ENCODE data around the gene LCMT1.

The LCMT1 gene

DNA sequence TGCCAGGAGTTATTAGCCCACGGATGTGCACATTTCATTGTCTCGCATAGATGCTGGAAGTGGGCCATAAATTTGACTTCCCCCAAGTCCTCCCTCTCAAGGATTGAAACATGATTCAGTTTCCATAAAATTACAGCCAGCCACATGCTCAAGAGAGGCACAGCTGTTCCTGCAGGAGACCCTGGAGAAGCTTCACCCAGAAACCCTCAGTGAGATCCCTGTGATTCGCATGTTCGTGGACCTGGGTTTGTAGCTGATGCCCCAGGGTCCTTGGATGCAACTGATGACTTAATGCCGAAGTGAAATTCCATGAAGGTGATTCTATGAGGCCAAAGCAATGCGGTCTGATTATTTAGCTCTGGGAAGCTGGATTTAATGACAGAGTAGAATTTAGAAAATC, 80.6 kb downstream of the LCMT1 start:
- DNase-seq (ENCODE audit: extremely low read depth in 1 of 2, low read depth in 1 of 2): no peak

DNA sequence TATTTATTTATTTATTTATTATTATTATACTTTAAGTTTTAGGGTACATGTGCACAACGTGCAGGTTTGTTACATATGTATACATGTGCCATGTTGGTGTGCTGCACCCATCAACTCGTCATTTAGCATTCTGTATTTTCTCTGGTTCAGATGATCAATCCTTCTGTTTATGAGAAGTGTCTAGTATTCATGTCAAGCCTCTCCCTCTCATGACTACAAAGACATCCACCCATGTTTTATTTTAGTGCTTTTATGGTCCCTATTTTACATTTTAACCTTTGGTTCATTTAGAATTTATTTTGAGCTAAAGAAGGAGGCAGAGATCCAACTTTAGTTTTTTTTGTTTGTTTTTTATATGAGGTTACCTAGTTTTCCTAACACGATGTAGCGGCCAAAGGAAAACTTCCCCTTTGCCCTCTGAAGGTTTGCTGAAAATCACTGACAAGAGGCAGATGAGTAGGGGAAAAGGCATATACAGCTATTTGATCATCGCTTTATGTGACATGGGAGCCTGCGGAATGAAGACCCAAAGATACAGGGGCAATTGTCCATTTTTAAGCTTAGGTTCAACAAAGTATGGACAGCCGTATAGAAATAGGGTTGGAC, 82.8 kb downstream of the LCMT1 start:
- DNase-seq (ENCODE audit: extremely low read depth in 1 of 2, low read depth in 1 of 2): no peak

DNA sequence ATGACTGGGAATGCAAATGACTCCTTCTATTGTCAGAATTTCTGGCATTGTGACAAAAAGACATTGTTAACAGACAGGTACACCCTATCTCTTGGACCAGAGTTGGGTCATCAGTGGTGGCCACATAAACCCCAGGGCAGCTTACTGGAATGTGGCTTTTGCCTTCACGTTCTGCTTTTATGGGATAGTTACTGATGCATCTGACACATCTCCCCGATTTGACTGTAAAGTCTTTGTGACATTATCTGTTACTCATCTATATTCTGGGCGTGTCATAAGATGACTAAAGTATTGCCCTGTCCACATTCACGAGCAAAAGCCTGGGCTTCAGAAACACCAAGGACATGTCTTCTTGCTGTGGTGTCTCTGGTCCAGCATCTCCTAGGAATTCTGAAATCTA, 86.5 kb downstream of the LCMT1 start:
- DNase-seq (ENCODE audit: extremely low read depth in 1 of 2, low read depth in 1 of 2): no peak

DNA sequence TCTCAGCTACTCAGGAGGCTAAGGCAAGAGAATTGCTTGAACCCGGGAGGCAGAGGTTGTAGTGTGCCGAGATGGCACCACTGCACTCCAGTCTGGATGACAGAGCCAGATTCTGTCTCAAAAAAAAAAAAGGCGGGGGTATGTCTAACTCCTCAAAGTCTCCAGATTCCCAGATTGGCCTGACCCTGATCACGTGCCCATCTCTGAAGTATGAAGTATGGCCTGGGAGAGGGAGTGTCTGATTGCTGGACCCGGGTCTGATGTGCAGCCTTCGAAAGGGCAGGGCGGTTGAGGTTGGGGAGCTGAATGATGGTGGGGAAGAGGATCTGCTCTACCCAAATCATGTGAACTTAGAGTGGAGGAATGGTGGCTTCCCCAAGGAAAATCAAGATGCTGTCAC, 87.9 kb downstream of the LCMT1 start:
- no peak for DNase-seq (ENCODE audit: extremely low read depth in 1 of 2, low read depth in 1 of 2)

DNA sequence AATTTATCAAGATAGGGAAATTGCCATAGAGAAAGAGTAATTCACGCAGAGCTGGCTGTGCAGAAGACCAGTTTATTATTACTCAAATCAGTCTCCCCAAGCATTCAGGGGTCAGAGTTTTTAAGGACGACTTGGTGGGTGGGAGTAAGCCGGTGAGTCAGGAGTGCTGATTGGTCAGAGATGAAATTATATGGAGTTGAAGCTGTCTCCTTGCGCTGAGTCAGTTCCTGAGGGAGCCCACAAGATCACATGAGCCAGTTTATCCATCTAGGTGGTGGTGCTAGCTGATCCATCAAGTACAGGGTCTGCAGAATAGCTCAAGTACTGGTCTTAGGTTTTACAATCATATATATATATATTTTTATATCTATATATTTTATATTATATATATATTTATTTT, 99.2 kb downstream of the LCMT1 start:
- DNase-seq (ENCODE audit: extremely low read depth in 1 of 2, low read depth in 1 of 2): no peak

DNA sequence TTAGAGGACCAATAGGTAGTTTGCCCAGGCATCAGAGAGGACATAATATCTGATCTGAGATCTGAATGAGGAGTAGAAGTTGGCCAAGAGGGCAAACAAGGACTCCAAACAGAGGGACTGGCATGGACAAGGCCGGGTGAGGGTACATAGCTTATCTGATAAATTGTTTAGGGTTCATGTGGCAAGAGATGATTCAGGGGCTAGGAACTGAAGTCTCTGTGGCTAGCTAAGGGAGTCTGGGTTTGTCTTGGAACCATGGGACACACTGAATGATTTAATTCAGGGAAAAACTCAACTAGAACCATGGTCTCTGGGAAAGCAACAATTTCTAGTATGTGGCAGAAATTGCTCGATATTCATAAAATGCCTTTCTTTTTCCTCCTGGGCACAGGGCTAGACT, 101.1 kb downstream of the LCMT1 start:
- DNase-seq (ENCODE audit: extremely low read depth in 1 of 2, low read depth in 1 of 2): no peak

DNA sequence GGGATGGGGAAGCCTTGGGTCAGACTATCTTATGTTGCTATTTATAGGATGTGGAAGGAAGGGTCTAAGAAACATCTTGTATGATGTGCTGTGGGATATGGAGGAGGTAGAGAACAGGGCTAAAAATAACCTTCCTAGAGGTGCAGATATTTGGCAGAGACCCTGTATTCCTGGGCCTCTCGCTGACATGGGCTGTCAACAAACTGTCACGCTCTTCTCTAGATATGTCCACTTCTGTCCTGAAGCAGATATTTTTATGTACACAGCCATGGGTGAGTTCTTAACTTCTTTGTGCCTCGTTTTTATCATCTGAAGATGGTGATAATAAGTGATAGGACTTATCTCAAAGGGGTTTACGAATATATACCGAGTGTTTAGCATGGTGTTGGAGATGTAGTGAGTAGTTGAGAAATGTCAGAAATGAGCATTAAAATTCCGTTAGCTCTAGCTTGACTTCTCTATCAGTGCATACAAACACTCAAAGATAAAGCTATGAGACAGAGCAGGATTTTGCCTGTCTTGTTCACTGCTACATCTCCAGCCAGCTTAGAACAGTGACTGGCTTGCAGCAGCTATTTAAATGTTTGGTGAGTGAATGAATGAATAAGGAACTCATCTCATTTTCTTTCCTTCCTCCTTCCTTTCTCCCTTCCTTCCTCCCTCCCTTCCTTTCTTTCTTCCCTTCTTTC, 102.3 kb downstream of the LCMT1 start:
- no peak for DNase-seq (ENCODE audit: extremely low read depth in 1 of 2, low read depth in 1 of 2)

DNA sequence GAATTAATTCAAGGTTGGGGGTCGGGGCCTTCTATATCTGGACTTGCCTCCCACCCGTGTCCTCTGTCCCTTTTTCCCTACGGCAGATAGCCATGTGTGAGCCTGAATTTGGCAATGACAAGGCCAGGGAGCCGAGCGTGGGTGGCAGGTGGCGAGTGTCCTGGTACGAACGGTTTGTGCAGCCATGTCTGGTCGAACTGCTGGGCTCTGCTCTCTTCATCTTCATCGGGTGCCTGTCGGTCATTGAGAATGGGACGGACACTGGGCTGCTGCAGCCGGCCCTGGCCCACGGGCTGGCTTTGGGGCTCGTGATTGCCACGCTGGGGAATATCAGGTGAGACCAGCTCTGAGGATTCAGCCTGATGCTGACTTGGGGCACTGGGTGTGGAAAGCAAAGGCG, 105.6 kb downstream of the LCMT1 start:
- no peak for DNase-seq (ENCODE audit: extremely low read depth in 1 of 2, low read depth in 1 of 2)

DNA sequence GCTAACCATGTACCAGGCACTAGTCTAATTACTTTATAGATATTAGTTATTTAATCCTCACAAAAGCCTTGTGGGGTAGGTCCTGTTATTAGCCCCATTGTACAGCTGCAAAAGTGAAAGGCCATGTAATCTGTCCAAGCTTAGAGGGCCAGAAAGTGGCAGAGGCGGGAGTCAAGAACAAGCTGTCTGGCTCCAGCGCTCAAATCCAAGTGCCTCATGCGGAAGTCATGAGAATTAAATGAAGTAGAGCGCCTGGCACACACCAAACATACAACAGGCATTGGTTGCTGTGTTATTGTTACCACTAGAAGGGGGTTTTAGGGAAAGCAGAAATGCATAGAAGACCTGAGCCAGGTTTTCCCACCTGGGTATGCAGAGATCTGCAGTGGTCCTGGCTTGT, 106.4 kb downstream of the LCMT1 start:
- no peak for DNase-seq (ENCODE audit: extremely low read depth in 1 of 2, low read depth in 1 of 2)

DNA sequence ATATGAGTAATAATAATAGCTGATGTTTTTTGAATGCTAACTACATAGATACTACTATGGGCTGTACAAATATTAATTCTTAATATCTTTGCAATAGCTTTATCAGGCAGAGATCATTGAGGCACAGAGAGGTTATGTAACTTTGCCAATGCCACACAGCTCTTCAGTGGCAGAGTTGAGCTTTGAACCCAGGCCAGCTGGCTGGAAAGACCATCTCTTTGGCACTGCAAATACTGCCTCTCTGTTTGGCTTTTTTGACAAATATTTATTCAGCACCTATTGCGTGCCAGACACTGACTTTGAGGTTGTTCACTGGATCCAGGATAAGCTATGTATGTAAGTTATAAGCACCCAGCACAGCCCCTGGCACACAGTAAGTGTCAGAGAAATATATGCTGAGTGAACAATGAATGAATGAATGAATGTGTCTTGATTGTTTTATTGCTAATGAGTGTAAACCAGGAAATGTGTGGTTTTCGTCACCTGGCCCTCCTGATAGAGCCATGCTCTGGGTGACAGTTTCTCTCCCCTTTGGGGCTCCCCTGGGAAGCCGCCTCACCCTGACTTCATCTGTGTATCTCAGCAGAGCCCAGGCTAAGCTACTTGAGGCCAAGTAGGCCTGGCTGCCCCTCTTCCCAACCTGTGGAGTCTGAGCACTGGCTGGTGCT, 107.7 kb downstream of the LCMT1 start:
- no peak for DNase-seq (ENCODE audit: extremely low read depth in 1 of 2, low read depth in 1 of 2)

DNA sequence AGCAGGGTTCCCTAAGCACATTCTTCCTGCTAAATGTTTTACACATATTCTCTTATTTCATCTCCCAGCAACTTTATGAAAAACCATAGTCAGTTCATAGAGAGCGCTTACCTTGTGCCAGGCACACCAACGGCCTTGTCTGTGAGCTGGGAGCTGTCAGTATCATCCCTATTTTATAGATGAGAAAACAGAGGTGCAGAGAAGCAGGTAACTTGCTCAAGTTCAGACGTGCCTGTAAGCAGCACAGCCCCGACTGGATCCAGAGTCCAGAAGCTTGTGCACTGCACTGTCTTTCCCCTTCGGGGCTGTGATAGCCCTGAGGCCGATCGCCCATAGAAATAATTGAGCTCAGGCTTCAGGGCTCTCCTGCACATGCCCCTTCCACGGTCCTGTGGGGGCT, 111.4 kb downstream of the LCMT1 start:
- DNase-seq (ENCODE audit: extremely low read depth in 1 of 2, low read depth in 1 of 2): no peak

DNA sequence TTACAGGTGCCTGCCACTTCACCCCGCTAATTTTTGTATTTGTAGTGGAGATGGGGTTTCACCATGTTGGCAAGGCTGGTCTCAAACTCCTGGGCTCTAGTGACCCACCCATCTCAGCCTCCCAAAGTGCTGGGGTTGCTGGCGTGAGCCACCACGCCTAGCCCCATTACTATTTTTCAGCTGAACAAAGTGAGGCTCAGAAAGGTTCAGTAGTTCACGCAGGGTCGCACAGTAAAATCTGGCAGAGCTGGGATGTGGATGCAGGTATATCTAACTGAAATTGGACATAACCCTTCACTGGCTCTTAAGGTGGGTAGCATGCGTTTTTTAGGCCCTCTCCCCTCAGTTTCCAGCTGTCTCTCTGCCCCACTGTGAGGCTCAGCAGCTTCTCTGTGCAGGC, 112.4 kb downstream of the LCMT1 start:
- no peak for DNase-seq (ENCODE audit: extremely low read depth in 1 of 2, low read depth in 1 of 2)

DNA sequence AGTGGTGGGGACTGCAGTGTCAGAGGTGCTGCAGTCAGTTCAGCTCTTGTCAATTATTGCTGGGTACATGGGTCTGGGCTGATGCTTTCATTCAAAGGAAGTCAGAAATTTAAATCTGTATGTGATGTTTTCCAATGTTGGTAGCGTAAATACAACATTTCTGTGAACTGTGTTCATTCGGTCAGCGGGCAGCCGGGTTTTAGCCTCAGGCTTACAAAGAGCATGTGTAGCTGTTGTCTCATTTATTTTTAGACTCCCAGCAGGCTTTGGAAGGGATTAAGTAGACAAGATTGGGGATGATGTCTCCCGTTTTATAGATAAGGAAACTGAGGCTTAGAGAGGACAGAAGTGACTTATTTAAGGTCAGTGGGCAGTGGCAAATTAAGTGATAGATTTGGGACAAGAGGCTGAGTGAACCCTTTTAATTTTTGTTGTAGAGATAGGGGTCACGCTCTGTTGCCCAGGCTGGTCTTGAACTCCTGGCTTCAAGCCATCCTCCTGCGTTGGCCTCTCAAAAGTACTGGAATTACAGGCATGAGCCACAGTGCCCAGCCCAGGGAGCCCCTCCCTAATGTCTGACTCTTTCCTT, 113.3 kb downstream of the LCMT1 start:
- DNase-seq (ENCODE audit: extremely low read depth in 1 of 2, low read depth in 1 of 2): no peak
